GM18508 (cell line): ENCODE data around the gene TEX38.
"Not testable (repeated sequence)": the region's sequence is repeated elsewhere in the genome, so short reads cannot be mapped to it uniquely, and the experiment has no call there.

Experiments
- ATAC-seq: cut with Tn5 transposase; IDR thresholded peaks from one replicate; pipeline ENCODE4 v1.9.1; 2021; ENCODE audit warnings: moderate number of reproducible peaks; ENCODE audit not compliant: insufficient read depth, unreplicated experiment

The TEX38 gene

GRCh38 chr1:46719689-46720088 lies 48.0 kb downstream of the TEX38 start:
- ATAC-seq: no peak

- not testable (repeated sequence) for ATAC-seq
Measured at GRCh38 chr1:46720319-46720718, 48.7 kb downstream of the TEX38 start.

GRCh38 chr1:46721204-46721603 lies 49.5 kb downstream of the TEX38 start:
- ATAC-seq: no peak

GRCh38 chr1:46721686-46722205 lies 50.1 kb downstream of the TEX38 start:
- no peak for ATAC-seq
